HepG2 (cell line): ENCODE data around the gene MRPL28. TPM values are rescaled to one million over a fixed set of nuclear protein-coding genes. Genes with fewer than 3 reads are reported as not detected.
A peak's percentile ranks its signal among the peaks of the same experiment; 100 is the strongest.

Source experiments
- CREM ChIP-seq, 2 experiments: sonication (generic) in 1 of 2; formaldehyde crosslinking in 1 of 2; IDR thresholded peaks; 2 replicates each; pipeline versions ENCODE4 v1.4.0 to v1.6.1; 2016 to 2020; ENCODE audit warnings: antibody characterized with exemption in 1 of 2, mild to moderate bottlenecking in 1 of 2, missing genetic modification reagents in 1 of 2
- HMG20A ChIP-seq: IDR thresholded peaks from 2 replicates; pipeline ENCODE4 v1.6.1; 2016; ENCODE audit warnings: borderline replicate concordance
- KLF12 ChIP-seq: sonication (generic); formaldehyde crosslinking; IDR thresholded peaks from 2 replicates; pipeline ENCODE4 v1.4.0; 2020; ENCODE audit warnings: missing genetic modification reagents, borderline replicate concordance
- KLF6 ChIP-seq: IDR thresholded peaks from 2 replicates; pipeline ENCODE4 v1.8.0; 2016; ENCODE audit warnings: missing biosample characterization, missing genetic modification reagents
- LBX2 ChIP-seq: sonication (generic); formaldehyde crosslinking; IDR thresholded peaks from 2 replicates; pipeline ENCODE4 v1.5.0; 2020; ENCODE audit warnings: missing genetic modification reagents, mild to moderate bottlenecking, borderline replicate concordance
- LCORL ChIP-seq, 2 experiments: fragments of 450-650 bp in 1 of 2; sonication (generic) in 1 of 2; formaldehyde crosslinking in 1 of 2; IDR thresholded peaks; 2 replicates each; pipeline versions ENCODE4 v1.5.0 to v1.6.1; 2017 to 2020; ENCODE audit warnings: antibody characterized with exemption in 1 of 2, missing genetic modification reagents in 1 of 2
- MAZ ChIP-seq, 2 experiments: sonication (generic) in 1 of 2; formaldehyde crosslinking in 1 of 2; IDR thresholded peaks; 2 replicates each; pipeline versions ENCODE4 v1.5.0 to v1.6.1; 2012 to 2020; ENCODE audit warnings: low read depth in 2 of 2, mild to moderate bottlenecking in 2 of 2, borderline replicate concordance in 1 of 2, improper control_type of control experiment in 1 of 2, low read length in 1 of 2, missing genetic modification reagents in 1 of 2, moderate library complexity in 1 of 2
- NCOA5 ChIP-seq: sonication (generic); formaldehyde crosslinking; IDR thresholded peaks from 2 replicates; pipeline ENCODE4 v1.4.0; 2020; ENCODE audit warnings: missing genetic modification reagents
- PLRG1 ChIP-seq: fragments of 450-650 bp; conservative IDR thresholded peaks from 2 replicates; pipeline ENCODE4 v1.6.1; 2016
- RFXANK ChIP-seq: IDR thresholded peaks from 2 replicates; pipeline ENCODE4 v1.6.1; 2016
- SMAD1 ChIP-seq: sonication (generic); formaldehyde crosslinking; IDR thresholded peaks from 2 replicates; pipeline ENCODE4 v1.4.0; 2020; ENCODE audit warnings: missing genetic modification reagents, low read depth, mild to moderate bottlenecking, borderline replicate concordance
- SRSF9 ChIP-seq: fragments of 200-400 bp; formaldehyde crosslinking; IDR thresholded peaks from 2 replicates; pipeline ENCODE4 v1.6.1; 2018; ENCODE audit warnings: borderline replicate concordance, mild to moderate bottlenecking, low read depth, low read length; ENCODE audit not compliant: insufficient read depth, poor library complexity, severe bottlenecking
- UBTF ChIP-seq: sonication (generic); formaldehyde crosslinking; IDR thresholded peaks from 2 replicates; pipeline ENCODE4 v1.4.0; 2020; ENCODE audit warnings: mild to moderate bottlenecking, missing genetic modification reagents
- ZBTB14 ChIP-seq: sonication (generic); formaldehyde crosslinking; IDR thresholded peaks from 2 replicates; pipeline ENCODE4 v1.4.0; 2020; ENCODE audit warnings: missing genetic modification reagents
- ZFX ChIP-seq: sonication (generic); formaldehyde crosslinking; IDR thresholded peaks from 2 replicates; pipeline ENCODE4 v1.4.0; 2020; ENCODE audit warnings: mild to moderate bottlenecking, low read depth, missing genetic modification reagents, moderate library complexity
- ZNF180 ChIP-seq: sonication (generic); formaldehyde crosslinking; IDR thresholded peaks from 2 replicates; pipeline ENCODE4 v1.4.0; 2020; ENCODE audit warnings: low read depth, missing genetic modification reagents, borderline replicate concordance
- ZNF30 ChIP-seq: sonication (generic); formaldehyde crosslinking; IDR thresholded peaks from 2 replicates; pipeline ENCODE4 v1.5.0; 2020; ENCODE audit warnings: mild to moderate bottlenecking, missing genetic modification reagents
- ZNF432 ChIP-seq: sonication (generic); formaldehyde crosslinking; IDR thresholded peaks from 2 replicates; pipeline ENCODE4 v1.5.0; 2020; ENCODE audit warnings: missing genetic modification reagents, mild to moderate bottlenecking, borderline replicate concordance
- ZNF709 ChIP-seq: sonication (generic); formaldehyde crosslinking; IDR thresholded peaks from 2 replicates; pipeline ENCODE4 v1.5.0; 2020; ENCODE audit warnings: mild to moderate bottlenecking, missing genetic modification reagents
- ZNF768 ChIP-seq: sonication (generic); formaldehyde crosslinking; IDR thresholded peaks from 2 replicates; pipeline ENCODE4 v1.4.0; 2020; ENCODE audit warnings: missing genetic modification reagents
- ZSCAN25 ChIP-seq: sonication (generic); formaldehyde crosslinking; IDR thresholded peaks from 2 replicates; pipeline ENCODE4 v1.8.0; 2022; ENCODE audit warnings: mild to moderate bottlenecking, missing genetic modification reagents
- polyA plus RNA-seq, 8 experiments: library from polyadenylated mRNA; depleted of rRNA in 3 of 8; stranded (reverse) in 7 of 8; unstranded in 1 of 8; fragments of >200 nt; fragmentation: Illumina TruSeq in 4 of 8; extraction: Trizol in 4 of 8; gene quantifications; 2 replicates each; pipeline versions ENCODE4 v1.2.1 to v1.2.3, GENCODE V29; 2011 to 2016; ENCODE audit warnings: low read depth in 4 of 8, missing spikeins in 1 of 8, mixed read lengths in 1 of 8; ENCODE audit not compliant: insufficient read depth in 1 of 8
- total RNA-seq, 5 experiments: library from RNA; depleted of rRNA; stranded (reverse); fragments of >200 nt; fragmentation: Illumina TruSeq; extraction: Trizol; gene quantifications; 2 replicates each; pipeline ENCODE4 v1.2.3, GENCODE V29; 2016; ENCODE audit warnings: low read depth in 1 of 5
- TF ChIP-seq, protein P1 (sequence below): fragments of 450-650 bp; IDR thresholded peaks from 2 replicates; pipeline ENCODE4 v1.6.1; 2017; ENCODE audit warnings: mild to moderate bottlenecking

Gene MRPL28
- total and polyA plus RNA-seq, 2 of the 13 experiments (the other 11 are each of a cell fraction or from before 2014, with no cell fraction given) = 114 to 135 TPM

DNA sequence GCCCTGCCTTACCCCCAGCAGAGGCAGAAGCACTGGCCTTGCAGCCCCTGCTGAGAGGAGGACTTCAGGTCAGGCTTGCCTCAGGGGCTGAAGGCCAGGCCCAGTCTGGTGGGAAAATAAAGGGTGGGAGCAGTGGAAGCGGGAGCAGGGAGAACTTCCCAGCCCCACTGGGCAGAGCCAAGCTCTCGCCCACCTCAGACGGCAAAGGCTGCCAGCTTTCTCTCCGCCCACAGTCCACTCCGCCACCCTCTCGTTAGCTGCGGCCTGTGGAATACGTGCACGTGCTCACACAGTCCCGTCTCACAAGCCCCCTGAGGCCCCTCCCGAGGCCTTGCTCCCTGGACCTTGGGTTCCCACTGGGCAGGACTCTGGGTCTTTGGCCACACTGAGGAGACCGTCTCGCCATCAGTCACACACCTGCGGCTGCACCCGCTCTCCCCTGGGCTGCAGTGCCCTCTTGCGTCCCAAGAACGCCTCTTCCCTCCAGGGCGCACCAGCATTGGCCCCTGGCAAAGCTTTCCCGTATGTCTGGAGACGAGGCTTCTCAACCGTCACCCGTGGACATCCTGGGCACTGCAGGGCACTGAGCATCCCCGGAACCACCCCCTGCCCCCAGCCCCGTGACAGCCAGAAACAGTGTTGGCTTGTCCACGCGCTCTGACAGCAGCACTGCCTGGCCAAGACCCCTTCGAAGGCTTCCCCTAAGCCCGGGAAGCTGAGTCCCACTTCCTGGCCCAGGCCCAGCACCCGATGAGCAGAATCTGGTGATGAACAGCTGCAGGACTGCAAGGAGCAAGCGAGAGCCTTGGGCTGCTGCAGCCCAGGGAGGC is 8.3 kb downstream of the MRPL28 start (continued):
- TF ChIP-seq UBTF (CRISPR knock-in tag) = peak; percentile 75
- TF ChIP-seq LCORL (IDR thresholded peaks at IDR 0.05) = no peak
- peak; percentile 92 for TF ChIP-seq LCORL (CRISPR knock-in tag; IDR thresholded peaks at IDR 0.05)
- TF ChIP-seq MAZ (IDR thresholded peaks at IDR 0.05; ENCODE audit: borderline replicate concordance, low read depth, low read length) = peak; percentile 49; the same call in 1 of the 2 replicates
- TF ChIP-seq MAZ (CRISPR knock-in tag; IDR thresholded peaks at IDR 0.05; ENCODE audit: low read depth) = peak; percentile 65
- TF ChIP-seq ZFX = peak; percentile 95
- TF ChIP-seq, protein P1, sequence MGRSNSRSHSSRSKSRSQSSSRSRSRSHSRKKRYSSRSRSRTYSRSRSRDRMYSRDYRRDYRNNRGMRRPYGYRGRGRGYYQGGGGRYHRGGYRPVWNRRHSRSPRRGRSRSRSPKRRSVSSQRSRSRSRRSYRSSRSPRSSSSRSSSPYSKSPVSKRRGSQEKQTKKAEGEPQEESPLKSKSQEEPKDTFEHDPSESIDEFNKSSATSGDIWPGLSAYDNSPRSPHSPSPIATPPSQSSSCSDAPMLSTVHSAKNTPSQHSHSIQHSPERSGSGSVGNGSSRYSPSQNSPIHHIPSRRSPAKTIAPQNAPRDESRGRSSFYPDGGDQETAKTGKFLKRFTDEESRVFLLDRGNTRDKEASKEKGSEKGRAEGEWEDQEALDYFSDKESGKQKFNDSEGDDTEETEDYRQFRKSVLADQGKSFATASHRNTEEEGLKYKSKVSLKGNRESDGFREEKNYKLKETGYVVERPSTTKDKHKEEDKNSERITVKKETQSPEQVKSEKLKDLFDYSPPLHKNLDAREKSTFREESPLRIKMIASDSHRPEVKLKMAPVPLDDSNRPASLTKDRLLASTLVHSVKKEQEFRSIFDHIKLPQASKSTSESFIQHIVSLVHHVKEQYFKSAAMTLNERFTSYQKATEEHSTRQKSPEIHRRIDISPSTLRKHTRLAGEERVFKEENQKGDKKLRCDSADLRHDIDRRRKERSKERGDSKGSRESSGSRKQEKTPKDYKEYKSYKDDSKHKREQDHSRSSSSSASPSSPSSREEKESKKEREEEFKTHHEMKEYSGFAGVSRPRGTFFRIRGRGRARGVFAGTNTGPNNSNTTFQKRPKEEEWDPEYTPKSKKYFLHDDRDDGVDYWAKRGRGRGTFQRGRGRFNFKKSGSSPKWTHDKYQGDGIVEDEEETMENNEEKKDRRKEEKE = no peak
- TF ChIP-seq ZNF180 = no peak
- no peak for TF ChIP-seq ZBTB14 (CRISPR knock-in tag)
- TF ChIP-seq PLRG1 = no peak
- TF ChIP-seq KLF12 (CRISPR knock-in tag) = no peak
- TF ChIP-seq ZNF432 (CRISPR knock-in tag) = no peak
- no peak for TF ChIP-seq NCOA5
- TF ChIP-seq CREM (IDR thresholded peaks at IDR 0.05) = peak; percentile 18; the same call in 1 of the 2 replicates
- TF ChIP-seq CREM (CRISPR knock-in tag; IDR thresholded peaks at IDR 0.05) = no peak
- TF ChIP-seq ZSCAN25 = peak; percentile 85
- no peak; the same call in 1 of the 2 replicates for TF ChIP-seq LBX2 (CRISPR knock-in tag)
- TF ChIP-seq SMAD1 (CRISPR knock-in tag) = no peak
- peak; percentile 63; the same call in 1 of the 2 replicates for TF ChIP-seq KLF6 (CRISPR knock-in tag)
- no peak for TF ChIP-seq ZNF30 (CRISPR knock-in tag)
- TF ChIP-seq RFXANK (CRISPR knock-in tag) = no peak
- no peak for TF ChIP-seq SRSF9
- no peak for TF ChIP-seq HMG20A (CRISPR knock-in tag)
- no peak; the same call in 1 of the 2 replicates for TF ChIP-seq ZNF768 (CRISPR knock-in tag)
- peak; percentile 88 for TF ChIP-seq ZNF709 (CRISPR knock-in tag)
